Left ventricle myocardium superior (tissue), 1 donor: ENCODE data around the gene ATIC. TPM values are rescaled to one million over a fixed set of nuclear protein-coding genes. Genes with fewer than 3 reads are reported as not detected.
A peak's percentile ranks its signal among the peaks of the same experiment; 100 is the strongest.
"Not testable (repeated sequence)": the region's sequence is repeated elsewhere in the genome, so short reads cannot be mapped to it uniquely, and the experiment has no call there.

Source experiments
- ATAC-seq: fragments of 200-7000 bp; cut with Tn5 transposase; one replicate; pipeline ENCODE4 v1.9.1; 2020; ENCODE audit warnings: mild to moderate bottlenecking, moderate library complexity
- DNase-seq: peaks from one replicate; pipeline ENCODE4 v3.0.0-alpha.2; 2020
- intact Hi-C: fragments of 100-400 bp; cut with micrococcal nuclease; formaldehyde crosslinking; loops from one replicate; pipeline ENCODE4 v1.11.0; 2022
- total RNA-seq: library from RNA; stranded (reverse); fragmentation: NEBNext Ultra II Directional; extraction: Animal tissue kit (Norgen Biotek cat#: 25700); gene quantifications from one replicate; pipeline ENCODE4 v1.2.1, GENCODE V29; 2021
- donor health status: DM: no; HTN: yes; CAD: no; lungs with severe emphysema.

The ATIC gene
- total RNA-seq, 1 donor from 2014 or later, result 59.5 TPM

- DNase-seq, intact Hi-C loops: not testable (repeated sequence)
- ATAC-seq, result peak; percentile 3
Observed at GRCh38 chr2:215311259-215311624, 617 bp upstream of the ATIC start.

GRCh38 chr2:215313255-215313613, 1.4 kb downstream of the ATIC start:
- ATAC-seq, result no peak
- intact Hi-C loops, result no loop called here

GRCh38 chr2:215314896-215315295, 3.0 kb downstream of the ATIC start:
- intact Hi-C loops, result no loop called here
- ATAC-seq (no peak), DNase-seq (no peak)

More at GRCh38 chr2:215313255-215313613, 1.4 kb downstream of the ATIC start:
- DNase-seq, result no peak

GRCh38 chr2:215315301-215315700, 3.4 kb downstream of the ATIC start:
- DNase-seq, result no peak
- intact Hi-C loops, result no loop called here
- ATAC-seq, result no peak

GRCh38 chr2:215316336-215316735, 4.5 kb downstream of the ATIC start:
- intact Hi-C loops, result no loop called here
- ATAC-seq (no peak), DNase-seq (no peak)

- DNase-seq (no peak), ATAC-seq (no peak)
- intact Hi-C loops, result no loop called here
Observed at GRCh38 chr2:215319500-215319899, 7.6 kb downstream of the ATIC start.

- no peak for DNase-seq
- ATAC-seq, result no peak
- intact Hi-C loops, result no loop called here
Observed at GRCh38 chr2:215320102-215320501, 8.2 kb downstream of the ATIC start.

- intact Hi-C loops, result no loop called here
- ATAC-seq (no peak), DNase-seq (no peak)
Observed at GRCh38 chr2:215320679-215321078, 8.8 kb downstream of the ATIC start.

GRCh38 chr2:215324811-215325210, 13.0 kb downstream of the ATIC start:
- no peak for DNase-seq
- ATAC-seq, result no peak
- intact Hi-C loops, result no loop called here

GRCh38 chr2:215328066-215328465, 16.2 kb downstream of the ATIC start:
- intact Hi-C loops, result no loop called here
- DNase-seq, result no peak
- no peak for ATAC-seq

GRCh38 chr2:215332872-215333595, 21.2 kb downstream of the ATIC start:
- DNase-seq (no peak), ATAC-seq (no peak)
- intact Hi-C loops, result no loop called here

GRCh38 chr2:215338883-215339679, 27.2 kb downstream of the ATIC start:
- intact Hi-C loops, result no loop called here
- ATAC-seq, result no peak
- no peak for DNase-seq

- DNase-seq (no peak), ATAC-seq (no peak)
- intact Hi-C loops, result no loop called here
Observed at GRCh38 chr2:215347878-215348277, 36.0 kb downstream of the ATIC start.

GRCh38 chr2:215352602-215353001, 40.7 kb downstream of the ATIC start:
- intact Hi-C loops, result no loop called here
- no peak for DNase-seq
- ATAC-seq, result no peak

GRCh38 chr2:215354771-215355695, 43.2 kb downstream of the ATIC start:
- DNase-seq, result no peak
- intact Hi-C loops, result no loop called here
- ATAC-seq, result peak; percentile 66

- intact Hi-C loops, result no loop called here
- no peak for ATAC-seq
- DNase-seq, result no peak
Observed at GRCh38 chr2:215355801-215356200, 43.9 kb downstream of the ATIC start.

- ATAC-seq (no peak), DNase-seq (no peak)
- intact Hi-C loops, result no loop called here
Observed at GRCh38 chr2:215356334-215356947, 44.6 kb downstream of the ATIC start.

- no peak for DNase-seq
- ATAC-seq, result no peak
- intact Hi-C loops, result no loop called here
Observed at GRCh38 chr2:215356948-215357461, 45.1 kb downstream of the ATIC start.

- ATAC-seq (no peak), DNase-seq (no peak)
- intact Hi-C loops, result no loop called here
Observed at GRCh38 chr2:215357660-215358059, 45.8 kb downstream of the ATIC start.
